HepG2 (cell line): ENCODE data around the gene EEPD1. TPM values are rescaled to one million over a fixed set of nuclear protein-coding genes. Genes with fewer than 3 reads are reported as not detected.

Experiments
- ATAC-seq: fragments of 200-7000 bp; cut with Tn5 transposase; 3 replicates; pipeline ENCODE4 v1.9.1; 2020; ENCODE audit warnings: mild to moderate bottlenecking, moderate library complexity
- BruUV-seq: library from RNA; stranded (reverse); fragments of 400-500 nt; replicated peaks from 2 replicates; lab custom pipeline; 2021; lab: Mats Ljungman, UMichigan
- CTCF ChIA-PET: fragments of 300-600 bp; formaldehyde crosslinking; extraction: SDS; loops from one replicate; lab custom pipeline; 2021; ENCODE audit warnings: low total read pairs, inconsistent platforms, low intra/inter-chr PET ratio; lab: Yijun Ruan, JAX
- POLR2A ChIA-PET: fragments of 350-600 bp; sonication (Branson Sonifier 250); formaldehyde crosslinking; loops from one replicate; lab custom pipeline; 2020; ENCODE audit warnings: antibody characterized with exemption, inconsistent platforms; lab: Yijun Ruan, JAX
- DNase-seq: peaks from one replicate; pipeline ENCODE4 v3.0.0-alpha.2; 2015; ENCODE audit warnings: low spot score
- FAIRE-seq: peaks from 3 replicates; lab custom pipeline; 2011; peaks lifted over from hg19 to GRCh38; lab: Jason Lieb, UNC
- H2AFZ ChIP-seq: one replicate; pipeline ENCODE4 v1.6.1; 2011; ENCODE audit warnings: low read length, inconsistent platforms
- H3K27ac ChIP-seq: fragments of 300-600 bp; 3 replicates; pipeline ENCODE4 v1.8.0; 2011; ENCODE audit warnings: mixed run types, mild to moderate bottlenecking, mixed read lengths, low read length, inconsistent platforms; ENCODE audit not compliant: insufficient read depth; ENCODE audit errors: extremely low read length
- H3K27me3 ChIP-seq, 2 experiments: fragments of 200-600 bp in 1 of 2; 2 replicates in 1 of 2; 3 replicates in 1 of 2; pipeline versions ENCODE4 v1.6.0 to v1.8.0; 2011; ENCODE audit warnings: low read length in 2 of 2, mild to moderate bottlenecking in 2 of 2, moderate library complexity in 2 of 2, inconsistent platforms in 1 of 2; ENCODE audit not compliant: insufficient read depth in 2 of 2, control insufficient read depth in 1 of 2
- H3K36me3 ChIP-seq, 2 experiments: fragments of 200-600 bp in 1 of 2; replicated peaks in 1 of 2; 2 replicates in 1 of 2; 3 replicates in 1 of 2; pipeline versions ENCODE4 v1.5.1 to v1.8.0; 2011; ENCODE audit warnings: low read length in 2 of 2, inconsistent platforms in 1 of 2; ENCODE audit not compliant: insufficient read depth in 2 of 2, control insufficient read depth in 1 of 2
- H3K4me1 ChIP-seq: 2 replicates; pipeline ENCODE4 v1.5.1; 2012; ENCODE audit warnings: low read length, inconsistent platforms; ENCODE audit not compliant: insufficient read depth
- H3K4me2 ChIP-seq: 2 replicates; pipeline ENCODE4 v1.6.0; 2011; ENCODE audit warnings: low read depth, low read length, inconsistent platforms
- H3K4me3 ChIP-seq, 3 experiments: fragments of 200-600 bp in 1 of 3; sonication (generic), shearing (Covaris generic) in 1 of 3; replicated peaks in 1 of 3; 2 replicates each; pipeline ENCODE4 v1.5.1; 2011 to 2016; ENCODE audit warnings: low read length in 3 of 3, inconsistent platforms in 2 of 3, low read depth in 2 of 3, mild to moderate bottlenecking in 2 of 3, control low read depth in 1 of 3, mixed read lengths in 1 of 3; ENCODE audit not compliant: insufficient read depth in 1 of 3
- H3K79me2 ChIP-seq: one replicate; pipeline ENCODE4 v1.6.1; 2011; ENCODE audit warnings: low read length, inconsistent platforms; ENCODE audit not compliant: insufficient read depth
- H3K9ac ChIP-seq: 2 replicates; pipeline ENCODE4 v1.6.0; 2011; ENCODE audit warnings: mild to moderate bottlenecking, low read depth, low read length, inconsistent platforms; ENCODE audit not compliant: insufficient read depth
- H3K9me3 ChIP-seq: 2 replicates; pipeline ENCODE4 v1.5.1; 2012; ENCODE audit warnings: mild to moderate bottlenecking, low read length
- H4K20me1 ChIP-seq: 2 replicates; pipeline ENCODE4 v1.6.0; 2011; ENCODE audit warnings: inconsistent platforms, mild to moderate bottlenecking, low read length, moderate library complexity; ENCODE audit not compliant: insufficient read depth
- CEBPG ChIP-seq: IDR thresholded peaks from 2 replicates; pipeline ENCODE4 v1.6.1; 2016
- FOXK1 ChIP-seq: sonication (generic); formaldehyde crosslinking; IDR thresholded peaks from 2 replicates; pipeline ENCODE4 v1.4.0; 2020; ENCODE audit warnings: low read depth, missing genetic modification reagents, borderline replicate concordance
- NR2F1 ChIP-seq, 2 experiments: fragments of 450-650 bp in 1 of 2; formaldehyde crosslinking in 1 of 2; IDR thresholded peaks; 2 replicates each; pipeline versions ENCODE4 v1.5.0 to v1.6.1; 2016 to 2020; ENCODE audit warnings: mild to moderate bottlenecking in 1 of 2, missing compliant biosample characterization in 1 of 2, missing genetic modification reagents in 1 of 2, moderate library complexity in 1 of 2
- ONECUT2 ChIP-seq: sonication (generic); formaldehyde crosslinking; IDR thresholded peaks from 2 replicates; pipeline ENCODE4 v1.4.0; 2020; ENCODE audit warnings: missing genetic modification reagents
- RCOR2 ChIP-seq: IDR thresholded peaks from 2 replicates; pipeline ENCODE4 v1.6.1; 2016; ENCODE audit warnings: missing biosample characterization, missing genetic modification reagents
- ZFP41 ChIP-seq: sonication (generic); formaldehyde crosslinking; IDR thresholded peaks from 2 replicates; pipeline ENCODE4 v1.4.0; 2020; ENCODE audit warnings: mild to moderate bottlenecking, missing genetic modification reagents, borderline replicate concordance
- ZKSCAN8 ChIP-seq: IDR thresholded peaks from 2 replicates; pipeline ENCODE4 v1.6.1; 2016; ENCODE audit warnings: borderline replicate concordance, missing genetic modification reagents, missing compliant biosample characterization
- ZMYM3 ChIP-seq: sonication (generic); formaldehyde crosslinking; IDR thresholded peaks from 2 replicates; pipeline ENCODE4 v1.5.1; 2020; ENCODE audit warnings: mild to moderate bottlenecking, missing genetic modification reagents
- ZNF614 ChIP-seq: IDR thresholded peaks from 2 replicates; pipeline ENCODE4 v1.6.1; 2018; ENCODE audit warnings: missing biosample characterization, missing genetic modification reagents, inconsistent platforms, borderline replicate concordance
- ZNF619 ChIP-seq: sonication (generic); formaldehyde crosslinking; IDR thresholded peaks from 2 replicates; pipeline ENCODE4 v1.4.0; 2020; ENCODE audit warnings: mild to moderate bottlenecking, missing genetic modification reagents
- ZNF629 ChIP-seq: sonication (generic); formaldehyde crosslinking; conservative IDR thresholded peaks from 2 replicates; pipeline ENCODE4 v1.5.0; 2020; ENCODE audit warnings: missing genetic modification reagents
- WGBS: methylation state at CpG from one replicate; pipeline ENCODE4 v1.1.6; 2017; ENCODE audit warnings: low lambda C conversion rate; 5-methylcytosine and 5-hydroxymethylcytosine counted together
- in situ Hi-C: cut with HindIII; loops from 2 replicates; pipeline ENCODE4 v1.10.0; 2017; ENCODE audit warnings: low pct_unique_long_range_greater_than_20kb; ENCODE audit not compliant: extremely low pct_ligation_motif_present
- intact Hi-C: fragments of 100-400 bp; cut with micrococcal nuclease; formaldehyde crosslinking; loops from one replicate; pipeline ENCODE4 v1.10.0; 2022; ENCODE audit not compliant: unreplicated experiment
- polyA plus RNA-seq, 8 experiments: library from polyadenylated mRNA; depleted of rRNA in 3 of 8; stranded (reverse) in 7 of 8; unstranded in 1 of 8; fragments of >200 nt; fragmentation: Illumina TruSeq in 4 of 8; extraction: Trizol in 4 of 8; gene quantifications; 2 replicates each; pipeline versions ENCODE4 v1.2.1 to v1.2.3, GENCODE V29; 2011 to 2016; ENCODE audit warnings: low read depth in 4 of 8, missing spikeins in 1 of 8, mixed read lengths in 1 of 8; ENCODE audit not compliant: insufficient read depth in 1 of 8
- total RNA-seq, 5 experiments: library from RNA; depleted of rRNA; stranded (reverse); fragments of >200 nt; fragmentation: Illumina TruSeq; extraction: Trizol; gene quantifications; 2 replicates each; pipeline ENCODE4 v1.2.3, GENCODE V29; 2016; ENCODE audit warnings: low read depth in 1 of 5
- TF ChIP-seq, protein P1 (sequence below), 2 experiments: sonication (generic) in 1 of 2; formaldehyde crosslinking in 1 of 2; IDR thresholded peaks; 2 replicates each; pipeline versions ENCODE4 v1.6.1 to v1.9.0; 2014 to 2022; ENCODE audit warnings: antibody characterized with exemption in 1 of 2, borderline replicate concordance in 1 of 2, inconsistent platforms in 1 of 2, low read depth in 1 of 2, missing genetic modification reagents in 1 of 2
- TF ChIP-seq, protein P2 (sequence below): sonication (generic); formaldehyde crosslinking; IDR thresholded peaks from 2 replicates; pipeline ENCODE4 v1.4.0; 2020; ENCODE audit warnings: missing genetic modification reagents, mild to moderate bottlenecking, borderline replicate concordance

Gene EEPD1
- total and polyA plus RNA-seq, 2 of the 13 experiments (the other 11 are each of a cell fraction or from before 2014, with no cell fraction given), result 10.1 to 16.4 TPM

DNA sequence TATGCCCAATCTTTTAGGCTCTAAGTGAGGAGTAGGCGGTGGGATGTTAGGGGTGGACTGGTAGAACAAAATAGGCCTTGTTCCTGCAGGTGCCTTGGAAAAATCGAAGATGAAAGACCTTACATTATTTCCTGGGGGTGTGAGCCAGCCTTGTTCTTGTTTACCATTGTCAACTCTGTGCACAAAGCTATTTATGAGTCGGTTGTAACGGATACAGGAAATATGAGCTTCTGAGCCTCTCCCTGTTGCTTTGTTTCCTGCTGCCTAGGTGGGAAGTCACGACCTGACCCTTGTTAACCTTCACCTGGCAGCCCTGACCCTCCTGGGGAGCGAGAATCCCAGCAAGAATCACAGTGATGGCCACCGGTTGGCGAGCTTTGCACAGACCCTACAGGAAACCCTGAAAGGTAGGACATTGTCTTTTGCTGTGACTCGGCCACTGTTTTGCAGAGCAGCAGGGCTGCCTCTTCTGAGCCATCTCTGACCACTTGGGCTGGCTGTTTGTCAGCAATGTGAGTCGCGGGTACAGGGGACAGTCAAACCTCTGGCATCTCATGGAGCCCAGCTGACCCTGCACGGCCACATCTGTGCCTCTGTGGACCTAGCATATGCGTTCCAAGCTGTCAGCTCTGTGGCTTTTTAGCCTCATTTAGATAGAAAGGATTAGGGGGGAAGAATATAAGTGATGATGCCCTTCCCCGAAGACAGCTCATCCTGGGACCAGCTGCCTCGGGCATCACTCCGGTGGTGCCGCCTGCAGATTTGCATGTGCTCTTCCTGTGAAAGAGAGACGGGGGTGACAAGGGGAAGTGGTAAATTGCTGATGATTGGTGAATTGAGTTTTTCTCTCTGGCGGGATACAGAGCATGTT, 134.6 kb downstream of the EEPD1 start:
- H3K27ac ChIP-seq, result peak overlapping the region; percentile 75
- POLR2A ChIA-PET, result interaction anchor here (0.9 to 1.4 kb wide), 5 partner anchors 15 to 487 kb away, joined by 3 to 8 read pairs (median 4); partner anchors contain the start of gene SEPTIN7
- peak overlapping the region in 1 of 3 experiments; percentile 11; a peak in 1 of 6 replicates for H3K4me3 ChIP-seq
- peaks cover 3 to 15% of the 10 kb centered on the region in 2 experiments; a peak in 4 of 5 replicates for H3K36me3 ChIP-seq
- intact Hi-C loops (loop anchor here (2.0 kb wide), 2 partner anchors 15 to 485 kb away; no protein-coding TSS in a partner anchor), in situ Hi-C loops (no loop called here)
- peak overlapping the region; percentile 56 for H3K4me2 ChIP-seq
- peaks cover 82% of the 10 kb centered on the region for H3K4me1 ChIP-seq
- peak; percentile 83 for FAIRE-seq
- no peaks in the 10 kb centered on the region for H3K27me3 ChIP-seq
- CTCF ChIA-PET, result no interaction called here
- no TSS peak for BruUV-seq
- 50% methylated on average over 15 of the region's 19 CpGs for WGBS
- peak; percentile 41 for ATAC-seq
- no peak overlapping the region for H2AFZ ChIP-seq
- DNase-seq, result peak; percentile 91
- no peaks in the 10 kb centered on the region for H4K20me1 ChIP-seq
- H3K9me3 ChIP-seq, result no peaks in the 10 kb centered on the region
- H3K9ac ChIP-seq, result peak overlapping the region; percentile 42
- H3K79me2 ChIP-seq, result no peaks in the 10 kb centered on the region
- TF ChIP-seq, protein P1, sequence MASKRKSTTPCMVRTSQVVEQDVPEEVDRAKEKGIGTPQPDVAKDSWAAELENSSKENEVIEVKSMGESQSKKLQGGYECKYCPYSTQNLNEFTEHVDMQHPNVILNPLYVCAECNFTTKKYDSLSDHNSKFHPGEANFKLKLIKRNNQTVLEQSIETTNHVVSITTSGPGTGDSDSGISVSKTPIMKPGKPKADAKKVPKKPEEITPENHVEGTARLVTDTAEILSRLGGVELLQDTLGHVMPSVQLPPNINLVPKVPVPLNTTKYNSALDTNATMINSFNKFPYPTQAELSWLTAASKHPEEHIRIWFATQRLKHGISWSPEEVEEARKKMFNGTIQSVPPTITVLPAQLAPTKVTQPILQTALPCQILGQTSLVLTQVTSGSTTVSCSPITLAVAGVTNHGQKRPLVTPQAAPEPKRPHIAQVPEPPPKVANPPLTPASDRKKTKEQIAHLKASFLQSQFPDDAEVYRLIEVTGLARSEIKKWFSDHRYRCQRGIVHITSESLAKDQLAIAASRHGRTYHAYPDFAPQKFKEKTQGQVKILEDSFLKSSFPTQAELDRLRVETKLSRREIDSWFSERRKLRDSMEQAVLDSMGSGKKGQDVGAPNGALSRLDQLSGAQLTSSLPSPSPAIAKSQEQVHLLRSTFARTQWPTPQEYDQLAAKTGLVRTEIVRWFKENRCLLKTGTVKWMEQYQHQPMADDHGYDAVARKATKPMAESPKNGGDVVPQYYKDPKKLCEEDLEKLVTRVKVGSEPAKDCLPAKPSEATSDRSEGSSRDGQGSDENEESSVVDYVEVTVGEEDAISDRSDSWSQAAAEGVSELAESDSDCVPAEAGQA (IDR thresholded peaks at IDR 0.05; ENCODE audit: low read depth), result no peak
- TF ChIP-seq, protein P1 (CRISPR knock-in tag; IDR thresholded peaks at IDR 0.05; ENCODE audit: borderline replicate concordance), result 0 out of 2 replicates have a peak, but pooled peaks have one; percentile 39
- peak; percentile 62 for TF ChIP-seq ZNF614 (CRISPR knock-in tag)
- TF ChIP-seq, protein P2, sequence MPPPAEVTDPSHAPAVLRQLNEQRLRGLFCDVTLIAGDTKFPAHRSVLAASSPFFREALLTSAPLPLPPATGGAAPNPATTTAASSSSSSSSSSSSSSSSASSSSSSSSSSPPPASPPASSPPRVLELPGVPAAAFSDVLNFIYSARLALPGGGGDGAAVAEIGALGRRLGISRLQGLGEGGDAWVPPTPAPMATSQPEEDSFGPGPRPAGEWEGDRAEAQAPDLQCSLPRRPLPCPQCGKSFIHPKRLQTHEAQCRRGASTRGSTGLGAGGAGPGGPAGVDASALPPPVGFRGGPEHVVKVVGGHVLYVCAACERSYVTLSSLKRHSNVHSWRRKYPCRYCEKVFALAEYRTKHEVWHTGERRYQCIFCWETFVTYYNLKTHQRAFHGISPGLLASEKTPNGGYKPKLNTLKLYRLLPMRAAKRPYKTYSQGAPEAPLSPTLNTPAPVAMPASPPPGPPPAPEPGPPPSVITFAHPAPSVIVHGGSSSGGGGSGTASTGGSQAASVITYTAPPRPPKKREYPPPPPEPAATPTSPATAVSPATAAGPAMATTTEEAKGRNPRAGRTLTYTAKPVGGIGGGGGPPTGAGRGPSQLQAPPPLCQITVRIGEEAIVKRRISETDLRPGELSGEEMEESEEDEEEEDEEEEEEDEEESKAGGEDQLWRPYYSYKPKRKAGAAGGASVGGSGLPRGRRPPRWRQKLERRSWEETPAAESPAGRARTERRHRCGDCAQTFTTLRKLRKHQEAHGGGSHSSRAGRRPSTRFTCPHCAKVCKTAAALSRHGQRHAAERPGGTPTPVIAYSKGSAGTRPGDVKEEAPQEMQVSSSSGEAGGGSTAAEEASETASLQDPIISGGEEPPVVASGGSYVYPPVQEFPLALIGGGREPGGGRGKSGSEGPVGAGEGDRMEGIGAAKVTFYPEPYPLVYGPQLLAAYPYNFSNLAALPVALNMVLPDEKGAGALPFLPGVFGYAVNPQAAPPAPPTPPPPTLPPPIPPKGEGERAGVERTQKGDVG (CRISPR knock-in tag), result peak; percentile 88; the same call in 1 of the 2 replicates
- TF ChIP-seq NR2F1 (CRISPR knock-in tag; IDR thresholded peaks at IDR 0.05), result peak; percentile 96 to 98
- TF ChIP-seq ZKSCAN8 (CRISPR knock-in tag), result peak; percentile 58; the same call in 1 of the 2 replicates
- TF ChIP-seq ONECUT2 (CRISPR knock-in tag), result peak; percentile 88
- peak; percentile 86; the same call in 1 of the 2 replicates for TF ChIP-seq ZNF619 (CRISPR knock-in tag)
- peak; percentile 54; the same call in 1 of the 2 replicates for TF ChIP-seq CEBPG (CRISPR knock-in tag)
- peak; percentile 96 for TF ChIP-seq RCOR2 (CRISPR knock-in tag)
- peak; percentile 51; the same call in 1 of the 2 replicates for TF ChIP-seq ZMYM3 (CRISPR knock-in tag)
- no peak for TF ChIP-seq ZFP41
- TF ChIP-seq FOXK1 (CRISPR knock-in tag), result peak; percentile 90
- 0 out of 2 replicates have a peak, but pooled peaks have one; percentile 29 for TF ChIP-seq ZNF629
